ENCODE data around the gene NKX1-1. TPM values are rescaled to one million over a fixed set of nuclear protein-coding genes. Genes with fewer than 3 reads are reported as not detected.

Gene NKX1-1
- total RNA-seq, 1 experiment from 2014 or later = not detected

GRCh38 chr4:1402021-1402515, 4.2 kb downstream of the NKX1-1 start:
- Histone ChIP-seq H3K27me3 (ENCODE audit: insufficient read depth, low read depth) (peaks cover 37% of the 10 kb centered on the region), H3K27ac (no peak overlapping the region), H3K4me1 (replicated peaks; ENCODE audit: insufficient read depth) (no peaks in the 10 kb centered on the region), H3K36me3 (ENCODE audit: low read depth) (no peaks in the 10 kb centered on the region), H2AFZ (no peak overlapping the region), H3K4me3 (no peak overlapping the region), H3K9me2 (ENCODE audit: insufficient read depth) (no peaks in the 10 kb centered on the region), H3F3A (ENCODE audit: insufficient read depth, low read depth) (no peaks in the 10 kb centered on the region), H4K20me1 (ENCODE audit: insufficient read depth) (no peaks in the 10 kb centered on the region), H3K9me3 (ENCODE audit: insufficient read depth, low read depth) (no peaks in the 10 kb centered on the region), H3K4me2 (no peak overlapping the region), H3K79me2 (ENCODE audit: low read depth) (no peaks in the 10 kb centered on the region)
- ChIA-PET POLR2A (ENCODE audit: unreplicated experiment) (no interaction called here), CTCF (no interaction called here)
- DNase-seq = no peak
- TF ChIP-seq EZH2 (IDR thresholded peaks at IDR 0.05; ENCODE audit: low read depth) = no peak
- TF ChIP-seq, protein P1, sequence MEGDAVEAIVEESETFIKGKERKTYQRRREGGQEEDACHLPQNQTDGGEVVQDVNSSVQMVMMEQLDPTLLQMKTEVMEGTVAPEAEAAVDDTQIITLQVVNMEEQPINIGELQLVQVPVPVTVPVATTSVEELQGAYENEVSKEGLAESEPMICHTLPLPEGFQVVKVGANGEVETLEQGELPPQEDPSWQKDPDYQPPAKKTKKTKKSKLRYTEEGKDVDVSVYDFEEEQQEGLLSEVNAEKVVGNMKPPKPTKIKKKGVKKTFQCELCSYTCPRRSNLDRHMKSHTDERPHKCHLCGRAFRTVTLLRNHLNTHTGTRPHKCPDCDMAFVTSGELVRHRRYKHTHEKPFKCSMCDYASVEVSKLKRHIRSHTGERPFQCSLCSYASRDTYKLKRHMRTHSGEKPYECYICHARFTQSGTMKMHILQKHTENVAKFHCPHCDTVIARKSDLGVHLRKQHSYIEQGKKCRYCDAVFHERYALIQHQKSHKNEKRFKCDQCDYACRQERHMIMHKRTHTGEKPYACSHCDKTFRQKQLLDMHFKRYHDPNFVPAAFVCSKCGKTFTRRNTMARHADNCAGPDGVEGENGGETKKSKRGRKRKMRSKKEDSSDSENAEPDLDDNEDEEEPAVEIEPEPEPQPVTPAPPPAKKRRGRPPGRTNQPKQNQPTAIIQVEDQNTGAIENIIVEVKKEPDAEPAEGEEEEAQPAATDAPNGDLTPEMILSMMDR (conservative IDR thresholded peaks at IDR 0.05) = no peak
- BruUV-seq (replicated peaks) = no TSS peak
- intact Hi-C loops (cut with micrococcal nuclease; ENCODE audit: unreplicated experiment) = no loop called here

DNA sequence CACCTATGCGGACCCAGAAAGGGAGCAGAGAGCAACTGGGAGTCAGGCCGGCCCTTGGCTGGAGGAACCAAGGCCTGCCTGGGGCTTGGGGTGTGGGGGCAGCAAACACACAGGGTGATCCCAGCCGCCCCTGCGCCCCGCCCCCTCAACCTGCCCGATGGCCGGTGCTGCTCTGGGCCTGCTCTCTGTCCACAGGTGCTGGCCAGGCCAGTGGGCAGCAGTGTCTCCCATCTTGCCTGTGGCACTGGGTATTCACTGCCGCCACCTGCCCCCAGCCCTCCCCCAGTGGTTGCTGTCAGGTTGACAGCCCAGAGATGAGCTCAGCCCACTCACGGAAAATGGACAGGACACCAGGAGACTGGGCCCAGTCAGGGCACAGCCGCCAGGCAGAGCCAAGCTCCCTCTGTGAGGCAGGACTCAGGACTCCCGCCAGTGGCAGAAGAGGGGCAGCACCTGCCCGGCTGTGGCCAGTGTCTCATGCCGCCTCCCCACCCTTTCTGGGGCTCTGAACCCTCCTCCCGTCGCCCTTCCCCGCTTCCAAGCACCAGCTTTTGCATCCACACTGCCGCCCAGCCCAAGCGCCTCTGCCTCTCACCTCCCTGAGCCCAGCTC, 4.7 kb downstream of the NKX1-1 start:
- CTCF ChIA-PET = no interaction called here
- Histone ChIP-seq H3K9me3 (ENCODE audit: insufficient read depth, low read depth) (no peaks in the 10 kb centered on the region), H3K4me1 (replicated peaks; ENCODE audit: insufficient read depth) (no peaks in the 10 kb centered on the region), H3K36me3 (ENCODE audit: low read depth) (no peaks in the 10 kb centered on the region), H3K9me2 (ENCODE audit: insufficient read depth) (no peaks in the 10 kb centered on the region), H4K20me1 (ENCODE audit: insufficient read depth) (no peaks in the 10 kb centered on the region), H3K27me3 (ENCODE audit: insufficient read depth, low read depth) (peaks cover 42% of the 10 kb centered on the region), H3F3A (ENCODE audit: insufficient read depth, low read depth) (no peaks in the 10 kb centered on the region), H2AFZ (no peak overlapping the region), H3K79me2 (ENCODE audit: low read depth) (no peaks in the 10 kb centered on the region), H3K4me3 (no peak overlapping the region), H3K27ac (no peak overlapping the region), H3K4me2 (no peak overlapping the region)
- TF ChIP-seq EZH2 (IDR thresholded peaks at IDR 0.05; ENCODE audit: low read depth) = no peak
- TF ChIP-seq, protein P1 (conservative IDR thresholded peaks at IDR 0.05) = no peak
- DNase-seq = no peak
- no TSS peak for BruUV-seq (replicated peaks)
- POLR2A ChIA-PET (ENCODE audit: unreplicated experiment) = no interaction called here
- intact Hi-C loops (cut with micrococcal nuclease; ENCODE audit: unreplicated experiment) = no loop called here

GRCh38 chr4:1400831-1401408, 5.3 kb downstream of the NKX1-1 start:
- no TSS peak for BruUV-seq (replicated peaks)
- Histone ChIP-seq H3F3A (ENCODE audit: insufficient read depth, low read depth) (no peaks in the 10 kb centered on the region), H2AFZ (no peak overlapping the region), H3K36me3 (ENCODE audit: low read depth) (no peaks in the 10 kb centered on the region), H3K9me2 (ENCODE audit: insufficient read depth) (no peaks in the 10 kb centered on the region), H3K79me2 (ENCODE audit: low read depth) (no peaks in the 10 kb centered on the region), H3K4me3 (no peak overlapping the region), H3K9me3 (ENCODE audit: insufficient read depth, low read depth) (no peaks in the 10 kb centered on the region), H3K4me1 (replicated peaks; ENCODE audit: insufficient read depth) (no peaks in the 10 kb centered on the region), H3K4me2 (no peak overlapping the region), H3K27me3 (ENCODE audit: insufficient read depth, low read depth) (peaks cover 43% of the 10 kb centered on the region), H3K27ac (no peak overlapping the region), H4K20me1 (ENCODE audit: insufficient read depth) (no peaks in the 10 kb centered on the region)
- POLR2A ChIA-PET (ENCODE audit: unreplicated experiment) = no interaction called here
- no peak for TF ChIP-seq EZH2 (IDR thresholded peaks at IDR 0.05; ENCODE audit: low read depth)
- TF ChIP-seq, protein P1 (conservative IDR thresholded peaks at IDR 0.05) = no peak
- DNase-seq = no peak
- intact Hi-C loops (cut with micrococcal nuclease; ENCODE audit: unreplicated experiment) = no loop called here
- CTCF ChIA-PET = no interaction called here
